Measurements from ENCODE around the gene SIX3.

The SIX3 gene

DNA sequence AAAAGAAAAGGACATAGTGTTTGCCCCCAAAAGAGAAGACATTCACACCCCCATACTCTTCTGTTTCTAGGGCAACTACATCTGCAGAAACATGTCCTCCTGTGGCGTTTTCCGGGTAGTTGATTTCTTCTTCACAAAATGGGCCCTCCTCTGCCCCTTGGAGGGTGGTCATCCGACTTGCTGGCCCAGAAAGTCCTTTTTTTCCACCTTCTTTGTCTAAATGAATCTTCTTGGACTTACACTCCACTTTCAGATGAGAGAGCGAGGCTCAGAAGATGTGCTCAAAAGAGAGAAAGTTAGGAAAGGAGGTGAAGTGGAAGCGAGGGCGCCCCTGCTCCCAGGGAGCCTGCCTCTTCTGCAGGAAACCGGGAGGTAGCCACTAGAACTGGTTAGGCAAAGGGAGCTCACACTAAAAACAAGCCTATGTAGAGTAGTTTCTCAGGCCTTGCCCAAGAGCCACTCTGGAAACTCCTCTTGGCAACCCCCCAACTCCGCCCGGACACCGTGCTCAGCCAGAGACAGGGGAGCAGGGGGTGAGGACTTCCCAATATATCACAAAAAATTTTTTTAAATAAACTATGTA lies 10.2 kb upstream of the SIX3 start:
- no peak for DNase-seq (ENCODE audit: low read depth in 2 of 2)

DNA sequence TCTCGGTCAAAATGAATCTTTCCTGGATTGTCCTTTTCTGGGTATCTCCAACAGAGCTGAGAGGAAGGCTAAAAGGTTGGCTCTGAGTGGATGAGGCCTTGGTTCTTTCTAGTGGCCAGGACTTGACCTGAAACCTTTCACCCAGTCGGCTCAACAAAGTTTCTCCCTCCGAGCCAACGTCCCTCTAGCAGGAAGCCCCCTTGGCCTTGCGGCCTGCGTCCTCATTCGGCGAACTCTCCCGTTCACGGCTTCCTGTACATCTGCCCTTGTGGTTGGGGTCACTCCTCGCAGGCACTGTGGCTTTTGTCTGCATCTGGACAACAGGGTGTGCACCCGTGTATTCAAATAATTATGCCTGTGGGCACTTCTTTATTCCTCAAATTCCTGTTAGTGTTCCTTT lies 9.4 kb upstream of the SIX3 start:
- DNase-seq (ENCODE audit: low read depth in 2 of 2), result no peak

DNA sequence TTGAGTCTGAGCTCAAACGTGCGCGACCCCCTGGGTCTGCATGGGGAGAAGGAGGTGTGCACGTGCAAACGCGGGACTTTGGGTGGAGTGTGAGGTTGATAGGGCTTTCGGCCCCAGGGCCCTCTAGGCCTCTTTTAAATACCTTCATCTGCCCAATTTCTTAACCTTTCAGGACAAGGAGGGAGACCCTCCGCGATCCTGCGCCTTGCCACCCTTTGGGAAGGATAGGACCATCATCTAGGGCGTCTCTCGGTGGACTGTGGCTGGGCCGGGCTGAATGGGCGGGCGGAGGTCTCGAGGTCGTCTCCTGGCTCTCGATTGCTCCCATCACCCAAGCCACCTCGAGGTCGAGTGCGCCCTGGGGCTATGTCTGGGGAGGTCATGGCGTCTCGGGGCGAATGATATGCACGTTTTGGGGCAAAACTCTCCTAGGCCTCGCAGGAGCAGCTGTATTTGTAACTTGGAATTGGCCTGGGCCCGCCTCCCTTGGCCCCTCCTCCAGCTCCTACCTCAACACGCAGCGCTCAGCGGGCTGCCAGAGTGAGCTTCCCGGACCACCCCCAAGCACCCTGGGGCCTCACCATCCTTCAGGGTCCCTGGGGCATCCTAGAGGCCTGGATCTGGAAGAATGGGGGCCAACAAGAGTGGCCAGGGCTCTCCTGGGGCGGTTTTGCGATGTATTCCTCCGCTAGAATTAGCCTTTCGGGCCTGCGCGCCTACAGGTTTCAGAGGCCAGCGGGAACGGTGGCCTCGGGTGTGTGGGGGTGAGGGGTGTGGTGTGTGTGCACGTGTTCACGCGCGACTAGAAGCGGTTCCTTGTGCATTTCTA lies 8.7 kb upstream of the SIX3 start:
- DNase-seq (ENCODE audit: low read depth in 2 of 2), result no peak

DNA sequence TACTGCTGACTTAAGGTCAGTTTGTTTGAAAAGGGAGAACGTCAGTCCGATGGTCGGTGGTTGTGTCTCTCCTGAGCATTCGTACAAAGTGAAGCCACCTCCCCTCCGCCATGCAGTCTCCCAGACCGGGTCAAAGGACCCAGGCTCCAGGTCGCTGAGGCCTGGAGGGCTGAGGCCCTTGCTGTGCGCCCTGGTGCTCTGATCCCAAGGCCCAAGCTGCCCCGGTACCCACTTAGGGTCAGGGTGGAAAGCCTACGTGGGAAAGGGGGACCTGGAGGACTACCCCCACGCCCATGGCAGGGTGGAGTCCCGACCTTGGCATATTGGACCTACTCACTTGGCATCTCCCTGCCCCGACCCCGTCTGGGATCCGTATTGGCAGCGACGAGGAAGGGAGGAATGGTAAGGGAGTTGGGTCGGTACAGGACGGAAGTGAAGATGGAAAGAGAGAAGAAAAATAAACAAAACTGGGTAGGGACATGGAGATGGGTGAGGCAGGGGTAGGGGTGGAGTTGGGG lies 8.0 kb upstream of the SIX3 start:
- no peak for DNase-seq (ENCODE audit: low read depth in 2 of 2)

DNA sequence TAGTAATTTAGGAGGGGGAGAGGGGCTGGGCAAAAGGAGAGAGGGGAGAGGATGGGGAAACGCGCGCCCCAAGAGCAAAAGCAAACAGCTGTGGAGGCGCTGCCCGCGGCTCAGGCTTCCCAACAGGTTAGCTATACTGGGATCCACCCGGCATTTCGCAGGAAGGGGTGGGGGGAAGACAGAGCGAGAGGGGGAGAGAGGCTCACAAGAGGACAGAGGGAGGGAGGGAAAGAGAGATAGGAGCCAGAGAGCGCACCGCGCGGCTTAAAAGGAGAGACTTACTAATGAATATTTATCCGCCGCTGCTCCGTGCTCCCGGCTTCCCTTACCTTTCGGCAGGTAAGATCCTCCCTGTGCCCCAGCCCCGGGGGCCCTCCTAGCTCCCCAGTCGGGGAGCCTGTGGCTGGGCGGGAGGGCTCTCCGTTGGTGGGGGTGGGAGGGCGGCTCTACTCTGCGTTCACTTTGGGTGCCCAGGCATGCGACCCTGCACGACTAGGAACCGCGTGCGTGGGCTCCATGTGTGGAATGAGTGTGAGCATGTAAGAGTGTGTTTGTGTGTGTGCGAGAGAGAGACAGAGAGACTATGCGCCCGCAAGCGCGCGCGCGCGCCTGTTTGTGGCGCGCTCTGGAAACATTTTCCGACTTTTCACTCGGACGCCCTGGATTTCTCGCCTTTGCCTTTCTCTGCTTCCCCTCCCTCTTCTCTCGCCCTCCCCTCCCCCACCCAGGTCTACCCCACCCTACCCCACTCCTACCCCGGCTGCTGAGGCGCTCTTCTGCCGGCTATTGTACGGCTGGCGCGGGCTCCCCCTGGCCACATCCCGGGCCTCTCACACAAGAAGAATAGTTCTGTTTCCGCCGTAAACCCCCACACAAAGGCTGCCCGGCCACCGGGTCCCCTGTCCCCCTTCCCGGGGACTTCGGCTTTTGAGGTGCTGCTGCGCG lies 7.2 kb upstream of the SIX3 start:
- DNase-seq (ENCODE audit: low read depth in 2 of 2), result no peak

DNA sequence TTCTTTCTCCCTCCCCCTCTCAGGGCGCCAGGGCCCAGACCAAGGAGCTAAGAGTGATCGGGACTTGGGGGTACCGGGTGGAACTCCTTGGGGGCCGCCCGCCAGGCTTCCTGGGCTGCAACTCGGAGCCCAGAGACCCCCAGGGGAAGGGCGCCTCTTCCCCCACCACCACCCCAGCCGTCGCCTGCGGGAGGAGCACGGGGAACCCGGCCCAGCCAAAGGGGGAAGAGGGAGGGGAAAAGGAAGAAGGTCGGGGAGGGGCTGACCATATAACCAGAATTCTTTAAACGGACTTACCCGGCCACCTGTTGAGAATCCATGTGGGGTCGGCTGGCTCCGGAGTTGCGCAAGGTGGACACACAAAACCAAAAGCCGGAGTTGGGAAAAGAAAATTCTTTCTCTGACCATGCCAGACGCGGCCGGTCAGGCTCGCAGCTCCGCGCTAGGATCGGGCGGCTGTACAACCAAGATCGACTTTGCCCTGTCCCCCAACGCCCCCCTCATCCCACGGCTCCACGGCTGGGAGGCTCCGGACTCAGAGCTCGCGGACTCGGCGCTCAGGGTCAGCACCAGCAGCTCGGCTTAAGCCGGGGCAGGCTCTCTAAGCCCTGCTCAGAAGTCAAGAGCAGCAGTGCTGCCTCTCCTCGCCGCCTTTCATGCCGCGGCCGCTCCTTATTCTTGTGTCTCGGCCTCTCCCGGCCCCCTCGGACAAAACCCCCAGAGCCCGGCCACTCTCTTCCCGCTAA lies 6.3 kb upstream of the SIX3 start:
- no peak for DNase-seq (ENCODE audit: low read depth in 2 of 2)

DNA sequence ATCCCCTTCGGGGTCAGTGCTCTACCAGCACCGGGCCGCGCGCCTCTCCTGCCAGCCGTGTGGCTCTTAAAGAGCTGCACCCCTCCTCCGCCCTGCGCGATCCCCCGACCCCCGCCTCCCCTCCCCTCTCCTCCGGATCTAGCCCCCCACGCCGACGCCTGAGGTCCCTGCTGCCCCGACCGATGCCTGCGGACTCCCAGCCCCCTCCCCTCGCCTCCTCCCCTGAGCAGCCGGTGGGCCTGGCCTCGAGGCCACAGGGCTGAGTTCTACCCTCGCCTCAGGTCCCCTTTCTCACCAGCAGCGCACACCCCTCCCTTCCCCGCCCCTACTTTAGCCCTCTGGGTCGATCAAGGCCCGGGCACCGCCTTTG lies 5.8 kb upstream of the SIX3 start:
- DNase-seq (ENCODE audit: low read depth in 2 of 2), result no peak

DNA sequence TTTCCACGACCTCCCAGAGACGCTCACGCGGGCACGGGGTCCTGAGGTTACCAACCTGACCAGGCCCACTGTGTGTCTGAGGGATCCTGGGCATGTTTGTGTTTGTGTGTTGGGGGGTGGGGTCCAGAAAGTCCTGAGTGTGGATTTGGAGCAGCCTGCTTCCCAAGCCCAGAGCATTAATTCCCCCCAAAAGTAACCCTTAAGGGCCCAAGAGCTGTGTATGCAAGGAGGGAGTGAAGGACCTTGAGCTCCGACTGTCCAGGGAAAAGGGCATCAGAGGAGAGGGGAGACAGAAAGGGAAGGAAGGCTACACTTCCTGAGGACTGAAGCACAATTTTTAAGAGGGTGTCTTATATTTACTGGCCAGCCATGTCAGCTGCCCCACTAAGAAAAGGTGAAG lies 5.2 kb upstream of the SIX3 start:
- DNase-seq (ENCODE audit: low read depth in 2 of 2), result no peak

DNA sequence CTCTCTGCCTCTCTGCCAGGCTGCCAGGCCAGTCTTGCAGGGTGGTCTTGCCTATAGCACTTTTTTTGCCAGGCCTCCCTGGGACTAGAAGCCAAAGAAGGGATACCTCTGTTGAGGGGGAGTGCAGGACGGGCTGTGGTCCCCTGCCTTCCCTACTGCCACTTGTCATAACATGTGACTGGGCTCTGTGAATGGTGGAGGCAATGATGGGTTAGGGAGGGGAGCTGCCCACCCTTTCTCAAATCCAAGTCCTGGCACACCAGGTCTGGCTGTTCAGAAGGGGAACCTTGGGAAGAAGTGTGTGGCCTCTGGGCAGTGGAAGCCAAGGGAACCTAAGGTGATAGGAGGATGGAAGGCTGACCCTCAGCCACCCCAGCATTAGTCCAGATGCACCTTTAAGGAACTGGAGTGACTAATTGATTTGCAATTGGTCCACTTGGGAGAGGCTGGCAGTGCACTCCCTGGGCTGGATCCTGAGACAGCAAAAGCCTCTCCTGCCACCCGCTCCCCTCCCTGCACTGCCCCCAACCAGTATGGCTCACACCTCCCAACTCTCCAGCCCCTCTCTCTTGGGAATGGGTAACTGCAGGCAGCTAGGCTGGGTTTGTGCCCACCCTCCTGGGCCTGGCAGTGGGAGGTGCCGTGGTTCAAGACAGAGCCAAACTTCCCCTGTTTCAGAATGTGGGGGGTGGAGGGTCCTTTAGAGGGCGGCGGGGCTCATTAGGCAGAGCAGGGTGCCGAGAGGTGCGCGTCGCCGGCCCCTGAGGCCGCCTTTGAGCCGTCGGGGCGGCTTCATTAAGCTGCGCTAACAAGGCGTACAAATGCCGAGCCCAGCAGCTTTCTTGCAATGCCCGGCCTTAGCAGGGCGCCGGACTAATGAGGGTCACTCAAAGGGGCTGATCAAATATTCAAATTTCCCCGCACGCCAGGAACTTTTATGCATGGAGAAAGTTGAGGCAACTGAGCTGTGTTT lies 4.5 kb upstream of the SIX3 start:
- no peak for DNase-seq (ENCODE audit: low read depth in 2 of 2)

DNA sequence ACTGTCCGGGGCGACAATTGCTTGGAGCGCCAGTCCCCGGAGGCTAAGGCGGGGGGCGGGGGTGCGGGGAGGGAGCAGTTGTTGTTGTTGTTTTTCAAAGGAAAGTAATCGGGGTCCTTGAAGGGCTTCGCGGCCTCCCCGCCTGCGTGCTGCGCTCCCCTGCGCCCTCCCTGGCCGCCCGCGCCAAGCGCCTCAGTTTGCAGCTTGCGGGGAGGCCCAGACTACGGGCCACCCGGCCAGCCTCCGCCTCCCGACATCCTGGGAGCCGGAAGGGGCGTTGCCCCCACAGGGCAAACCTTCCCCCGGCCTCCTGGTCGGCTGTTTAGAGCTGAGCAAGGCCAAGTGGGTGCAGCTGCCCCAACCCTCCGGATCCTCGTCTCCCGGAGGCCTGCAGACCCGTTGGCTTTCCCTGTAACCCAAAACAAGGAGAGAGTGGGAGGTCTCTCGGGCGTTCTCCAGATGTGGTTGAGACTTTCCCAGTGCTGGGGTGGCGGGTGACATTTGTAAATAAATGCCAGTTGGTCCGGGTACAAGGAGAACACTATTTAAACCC lies 3.7 kb upstream of the SIX3 start:
- DNase-seq (ENCODE audit: low read depth in 2 of 2), result no peak

DNA sequence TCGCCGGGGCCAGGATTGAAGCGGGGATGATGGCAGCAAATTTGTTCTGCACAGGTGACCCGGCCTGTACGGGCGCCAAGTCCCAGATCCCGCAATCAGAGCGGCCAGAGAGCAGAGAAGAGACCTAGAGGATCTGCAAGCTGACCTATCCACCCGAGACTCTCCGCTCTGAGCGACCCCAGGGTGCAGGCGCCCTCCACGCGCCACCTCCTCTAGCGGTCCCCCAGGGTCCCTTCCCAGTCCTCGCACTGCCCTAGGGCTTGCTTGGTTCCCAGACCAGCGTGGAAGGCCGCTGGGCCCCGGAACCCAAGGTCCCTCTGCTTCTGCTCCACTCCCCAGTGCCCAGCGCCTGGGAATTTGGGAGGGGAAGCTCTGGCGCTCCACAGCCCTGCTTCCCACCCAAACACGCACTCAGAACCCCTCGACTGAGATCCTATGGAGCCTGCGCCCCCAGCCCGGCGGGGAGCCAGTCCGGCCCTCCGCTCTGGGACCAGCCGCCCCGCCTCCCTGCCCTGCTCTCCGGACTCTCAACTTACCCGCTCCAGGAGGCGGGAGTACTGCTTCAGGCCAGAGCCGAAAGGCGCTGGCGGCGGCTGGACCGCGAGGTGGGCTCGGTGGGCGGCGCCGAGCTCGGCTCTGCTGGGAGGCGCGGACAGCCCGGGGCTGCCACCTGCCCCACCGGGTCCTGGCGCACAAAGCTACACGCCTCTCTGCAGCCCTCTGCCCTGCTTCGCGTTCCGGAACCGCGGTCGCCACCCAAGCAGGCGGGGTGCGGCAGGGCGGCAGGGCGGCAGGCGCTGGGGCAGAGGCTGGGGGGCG lies 3.0 kb upstream of the SIX3 start:
- no peak for DNase-seq (ENCODE audit: low read depth in 2 of 2)

DNA sequence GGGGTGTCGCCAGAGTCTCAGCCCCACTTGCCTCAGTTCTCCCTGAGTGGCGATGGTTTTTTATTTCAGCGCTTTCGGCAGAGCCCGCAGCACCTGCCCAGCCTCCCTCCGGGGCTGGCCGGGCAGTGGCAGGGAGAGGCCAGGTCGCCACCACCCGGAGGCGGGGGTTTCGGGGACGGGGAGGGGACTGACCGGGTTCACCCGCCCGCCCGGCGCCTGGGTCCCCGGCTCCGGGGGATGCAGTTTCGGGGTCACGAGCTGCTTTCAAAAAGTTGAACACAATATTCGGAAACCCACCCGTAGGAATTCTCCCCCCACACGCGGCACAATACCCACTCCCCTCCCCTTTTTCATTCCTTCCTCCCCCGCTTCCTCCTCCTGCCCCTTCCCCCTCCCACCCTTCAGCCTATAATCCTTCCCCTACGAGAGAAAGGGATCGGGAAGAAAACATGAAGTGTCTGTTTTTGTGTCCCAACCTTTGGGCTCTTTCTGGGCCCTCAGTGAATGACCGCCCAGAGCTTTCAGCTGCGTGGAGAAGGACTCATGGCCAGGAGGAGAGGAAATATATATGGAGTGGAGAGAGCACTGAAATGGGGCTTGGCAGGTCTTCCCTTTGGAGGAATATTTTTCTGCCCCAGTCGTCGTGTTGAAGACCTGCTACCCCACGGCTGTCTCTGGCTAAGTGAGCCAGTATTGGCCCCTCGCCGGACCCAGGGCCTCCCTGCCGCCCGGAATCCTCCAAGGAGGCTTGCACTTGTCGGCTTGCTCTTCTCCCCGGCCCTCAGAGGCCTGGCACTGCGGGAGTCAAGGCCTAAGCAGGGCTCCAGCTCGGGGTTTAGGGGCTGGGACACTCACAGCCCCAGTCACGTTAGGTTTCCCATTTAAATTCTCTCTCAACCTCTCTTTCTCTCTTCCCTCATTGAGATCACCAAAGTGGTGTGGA lies 2.1 kb upstream of the SIX3 start:
- DNase-seq (ENCODE audit: low read depth in 2 of 2), result no peak

DNA sequence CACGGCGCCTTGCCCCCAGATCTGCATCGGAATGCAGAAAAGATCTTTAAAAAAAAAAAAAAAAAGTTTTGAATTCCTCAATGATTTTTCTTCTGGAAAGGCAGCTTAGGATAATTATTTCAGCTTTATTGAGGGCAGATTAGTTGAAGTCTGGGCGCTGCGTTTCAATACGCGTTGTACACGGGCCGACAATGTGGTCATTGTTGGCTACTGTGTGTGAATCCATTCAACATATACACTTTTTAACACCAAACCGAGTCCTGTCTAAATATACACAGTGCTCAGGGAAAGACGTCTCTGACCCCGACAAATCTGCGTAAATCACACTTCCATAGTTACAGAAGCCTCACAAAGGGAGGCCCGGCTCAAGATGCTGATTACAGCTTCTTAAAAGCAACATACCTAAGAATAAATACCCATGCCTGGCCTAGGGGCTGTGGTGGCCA lies 1.4 kb upstream of the SIX3 start:
- DNase-seq (ENCODE audit: low read depth in 2 of 2), result no peak

DNA sequence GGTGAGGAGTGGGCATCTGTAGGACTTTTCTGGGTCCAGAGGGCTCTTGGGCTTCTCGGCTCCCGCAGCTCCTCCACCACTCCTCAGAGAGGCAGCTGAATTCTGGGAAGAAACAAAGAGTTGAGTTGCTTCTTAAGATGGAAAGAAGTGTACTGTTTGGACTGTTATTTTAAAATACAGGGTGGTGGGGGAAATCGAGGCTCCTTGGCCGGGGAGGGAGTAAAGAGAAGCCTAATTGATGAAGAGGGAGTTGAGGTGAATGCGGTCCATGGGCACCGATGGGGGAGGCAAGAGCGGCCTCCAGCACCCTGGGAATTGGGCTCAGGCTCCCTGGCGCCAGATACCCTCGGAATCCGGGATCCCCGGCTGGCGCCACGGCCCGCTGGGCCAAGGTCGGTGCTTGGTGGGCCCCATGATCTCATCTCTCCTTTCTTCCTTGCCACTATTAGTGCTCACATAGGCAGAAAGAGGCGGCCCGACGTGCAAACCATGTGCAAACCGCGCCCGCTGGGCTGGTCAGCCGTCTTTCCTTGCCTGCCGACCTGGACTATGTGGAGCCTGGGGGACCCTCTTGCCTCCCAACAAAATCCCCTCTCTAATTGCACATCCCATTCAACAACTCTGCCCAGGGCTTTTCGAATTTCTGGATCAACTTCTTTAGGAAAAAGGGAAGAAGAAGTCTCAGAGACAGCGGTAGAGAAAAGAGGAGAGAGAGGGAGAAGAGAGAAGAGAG lies 604 bp upstream of the SIX3 start:
- DNase-seq (ENCODE audit: low read depth in 2 of 2), result no peak

DNA sequence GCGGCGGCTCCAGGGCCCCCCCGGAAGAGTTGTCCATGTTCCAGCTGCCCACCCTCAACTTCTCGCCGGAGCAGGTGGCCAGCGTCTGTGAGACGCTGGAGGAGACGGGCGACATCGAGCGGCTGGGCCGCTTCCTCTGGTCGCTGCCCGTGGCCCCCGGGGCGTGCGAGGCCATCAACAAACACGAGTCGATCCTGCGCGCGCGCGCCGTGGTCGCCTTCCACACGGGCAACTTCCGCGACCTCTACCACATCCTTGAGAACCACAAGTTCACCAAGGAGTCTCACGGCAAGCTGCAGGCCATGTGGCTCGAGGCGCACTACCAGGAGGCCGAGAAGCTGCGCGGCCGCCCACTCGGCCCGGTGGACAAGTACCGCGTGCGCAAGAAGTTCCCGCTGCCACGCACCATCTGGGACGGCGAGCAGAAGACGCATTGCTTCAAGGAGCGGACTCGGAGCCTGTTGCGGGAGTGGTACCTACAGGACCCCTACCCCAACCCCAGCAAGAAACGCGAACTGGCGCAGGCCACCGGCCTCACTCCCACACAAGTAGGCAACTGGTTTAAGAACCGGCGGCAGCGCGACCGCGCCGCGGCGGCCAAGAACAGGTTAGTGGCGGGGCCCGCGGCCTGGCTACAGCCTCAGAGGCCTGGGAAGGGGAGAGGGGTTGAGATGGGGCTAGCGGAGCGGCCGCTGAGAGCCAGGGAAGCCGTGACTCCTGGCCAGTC lies 965 bp downstream of the SIX3 start:
- DNase-seq (ENCODE audit: low read depth in 2 of 2), result no peak

DNA sequence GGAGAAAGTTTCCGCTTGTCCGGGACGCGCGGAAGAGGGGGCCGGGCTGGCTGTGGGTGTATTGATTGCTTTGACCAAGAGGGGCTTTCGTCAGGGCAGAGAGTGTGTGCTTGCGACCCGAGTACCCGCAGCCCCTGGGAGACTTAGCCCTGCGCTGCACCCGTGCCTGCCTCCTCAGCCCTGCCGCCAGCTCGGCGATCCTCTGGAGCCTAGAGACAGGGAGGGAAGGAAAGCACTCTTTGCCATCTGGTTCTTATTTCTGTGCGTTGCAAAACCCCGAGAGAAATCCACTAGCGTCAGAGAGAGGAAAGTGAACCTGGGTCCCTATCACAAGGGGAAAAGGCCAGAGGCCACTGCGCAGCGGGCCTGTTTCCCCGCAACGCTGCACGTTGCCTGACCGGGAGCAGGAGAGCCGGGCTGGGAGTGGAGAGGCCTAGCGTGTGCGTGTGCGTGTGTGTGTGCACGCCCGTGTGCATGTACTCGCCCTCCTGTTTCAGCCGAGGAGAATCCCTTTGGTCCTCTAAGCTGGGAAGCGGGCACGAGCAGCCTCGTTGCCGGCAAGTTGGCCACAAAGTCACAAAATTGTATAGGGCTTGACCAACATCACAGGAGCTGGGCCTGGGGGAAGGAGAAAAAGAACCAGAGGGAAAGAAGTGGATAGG lies 1.7 kb downstream of the SIX3 start:
- no peak for DNase-seq (ENCODE audit: low read depth in 2 of 2)

All from fibroblast of skin of left biceps (primary cell).